D721Med (cell line): ENCODE results near the gene FBLN2.

Source experiments
- DNase-seq: peaks from one replicate; pipeline ENCODE4 v3.0.0; 2011; ENCODE audit warnings: low spot score; ENCODE audit not compliant: insufficient read length
- FAIRE-seq: peaks from 2 replicates; lab custom pipeline; 2011; peaks lifted over from hg19 to GRCh38; lab: Jason Lieb, UNC
- TF ChIP-seq, protein P1 (sequence below): IDR thresholded peaks from 2 replicates; pipeline ENCODE4 v1.5.1; 2012; ENCODE audit warnings: mild to moderate bottlenecking, control low read depth; ENCODE audit not compliant: insufficient read depth; ENCODE audit errors: missing control alignments

FBLN2 gene

DNA sequence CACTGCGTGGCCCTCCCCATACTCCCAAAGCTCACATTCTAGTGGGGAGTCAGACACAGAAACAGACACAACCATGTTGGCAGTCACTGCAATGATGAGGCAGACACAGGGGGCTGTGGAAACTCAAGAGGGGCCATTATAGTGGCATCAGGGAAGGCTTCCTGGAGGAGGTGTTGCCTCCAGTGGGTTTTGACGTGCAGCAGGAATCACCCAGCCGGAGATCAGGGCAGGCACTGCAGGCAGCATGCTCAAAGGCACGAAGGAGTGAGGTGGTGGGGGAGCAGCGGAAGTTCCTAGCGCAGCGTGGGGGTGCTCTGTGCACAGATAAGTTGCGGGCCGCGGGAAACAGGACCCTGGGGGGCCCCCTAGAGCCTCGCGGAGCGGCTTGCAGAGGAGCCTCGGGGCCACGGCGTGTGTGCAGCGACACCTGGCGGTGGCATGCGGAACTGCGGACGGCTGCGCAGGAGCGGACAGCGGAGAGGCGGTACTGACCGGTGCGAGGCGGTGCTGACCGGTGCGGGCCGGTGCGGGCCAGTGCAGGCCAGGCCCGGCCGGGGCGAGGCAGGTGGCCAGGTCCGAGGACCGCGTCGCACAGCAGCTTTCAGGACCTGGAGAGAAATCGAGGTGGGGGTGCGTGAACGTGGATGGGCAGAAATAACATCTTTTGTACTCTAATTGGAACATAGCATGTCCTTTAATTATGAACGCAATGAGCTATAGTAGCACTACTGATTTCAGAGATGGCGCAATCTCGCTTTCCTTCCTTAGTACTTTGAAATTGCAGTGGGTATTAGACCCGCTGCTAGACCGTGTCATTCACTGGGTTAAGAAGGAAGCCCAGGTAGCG lies 101.5 kb downstream of the FBLN2 start:
- TF ChIP-seq, protein P1, sequence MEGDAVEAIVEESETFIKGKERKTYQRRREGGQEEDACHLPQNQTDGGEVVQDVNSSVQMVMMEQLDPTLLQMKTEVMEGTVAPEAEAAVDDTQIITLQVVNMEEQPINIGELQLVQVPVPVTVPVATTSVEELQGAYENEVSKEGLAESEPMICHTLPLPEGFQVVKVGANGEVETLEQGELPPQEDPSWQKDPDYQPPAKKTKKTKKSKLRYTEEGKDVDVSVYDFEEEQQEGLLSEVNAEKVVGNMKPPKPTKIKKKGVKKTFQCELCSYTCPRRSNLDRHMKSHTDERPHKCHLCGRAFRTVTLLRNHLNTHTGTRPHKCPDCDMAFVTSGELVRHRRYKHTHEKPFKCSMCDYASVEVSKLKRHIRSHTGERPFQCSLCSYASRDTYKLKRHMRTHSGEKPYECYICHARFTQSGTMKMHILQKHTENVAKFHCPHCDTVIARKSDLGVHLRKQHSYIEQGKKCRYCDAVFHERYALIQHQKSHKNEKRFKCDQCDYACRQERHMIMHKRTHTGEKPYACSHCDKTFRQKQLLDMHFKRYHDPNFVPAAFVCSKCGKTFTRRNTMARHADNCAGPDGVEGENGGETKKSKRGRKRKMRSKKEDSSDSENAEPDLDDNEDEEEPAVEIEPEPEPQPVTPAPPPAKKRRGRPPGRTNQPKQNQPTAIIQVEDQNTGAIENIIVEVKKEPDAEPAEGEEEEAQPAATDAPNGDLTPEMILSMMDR = peak; percentile 84
- FAIRE-seq (no peak), DNase-seq (peak; percentile 86)

DNA sequence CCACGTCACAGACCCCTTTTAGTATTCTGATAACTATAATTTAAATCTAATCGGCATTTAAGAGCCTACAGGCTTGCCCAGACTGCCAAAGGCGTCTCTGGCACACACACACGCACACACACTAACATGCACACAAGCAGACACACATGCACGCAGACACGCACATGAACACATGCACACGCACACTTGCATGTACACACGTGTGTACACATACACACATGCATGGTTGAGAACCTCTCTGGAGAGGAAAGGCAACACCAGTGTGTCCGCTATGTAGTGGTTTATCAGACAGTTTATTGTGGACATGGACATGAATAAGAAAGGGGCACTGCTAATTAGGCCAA lies 102.1 kb downstream of the FBLN2 start:
- FAIRE-seq = no peak
- TF ChIP-seq, protein P1 = no peak

DNA sequence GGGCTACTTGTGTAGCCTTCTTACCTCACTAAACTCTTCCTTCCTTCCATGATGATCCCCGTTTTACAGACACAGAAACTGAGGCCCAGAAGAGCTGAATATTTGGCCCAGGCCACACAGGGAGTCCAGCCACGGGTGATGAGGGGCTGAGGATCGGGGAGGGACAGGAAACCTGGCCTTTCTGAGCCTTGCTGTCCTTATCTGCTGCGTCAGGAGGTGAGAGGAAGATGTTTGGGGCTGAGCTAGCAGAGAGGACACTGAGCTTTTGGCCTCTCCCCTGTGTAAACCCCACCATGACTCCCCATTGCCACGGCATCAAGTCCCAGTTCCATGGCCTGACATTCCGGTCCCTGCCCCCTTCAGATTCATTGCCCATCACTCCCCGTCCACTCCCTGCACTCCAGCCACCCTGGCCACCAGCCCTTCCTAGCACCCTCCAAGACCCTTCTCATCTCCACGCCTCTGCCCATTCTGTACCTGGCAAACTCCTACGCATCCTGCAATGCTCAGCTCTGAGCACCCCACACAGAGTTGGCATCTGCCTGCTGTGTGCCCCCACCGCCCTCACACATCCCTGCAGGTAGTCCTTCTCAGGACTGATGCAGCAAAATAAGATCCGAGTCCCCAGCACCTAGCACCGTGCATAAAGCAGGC lies 103.0 kb downstream of the FBLN2 start:
- TF ChIP-seq, protein P1 = no peak
- FAIRE-seq = no peak

More for the DNA sequence above, 102.1 kb downstream of the FBLN2 start:
- DNase-seq = no peak

DNA sequence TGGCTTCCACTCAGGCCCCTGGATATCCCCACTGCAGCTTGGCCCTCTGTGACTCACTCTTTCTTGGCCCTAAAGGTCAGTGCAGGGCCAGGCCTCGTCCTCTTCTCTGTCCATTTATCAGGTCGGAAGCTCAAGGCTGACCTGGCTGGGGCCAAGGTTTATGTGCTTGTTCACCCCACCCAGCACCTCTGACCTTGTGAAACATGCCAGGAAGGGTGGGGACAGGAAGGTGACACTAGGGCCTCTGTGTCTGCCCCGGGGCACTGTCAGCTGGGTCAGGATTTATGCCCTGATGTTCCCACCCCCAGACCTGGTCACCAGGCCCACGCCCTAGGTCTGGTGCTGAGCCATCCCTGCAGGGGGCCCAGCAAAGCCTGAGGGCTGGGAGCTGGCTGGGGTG lies 103.8 kb downstream of the FBLN2 start:
- FAIRE-seq = no peak
- TF ChIP-seq, protein P1 = no peak
- no peak for DNase-seq

More for the DNA sequence above, 103.0 kb downstream of the FBLN2 start:
- DNase-seq = no peak

DNA sequence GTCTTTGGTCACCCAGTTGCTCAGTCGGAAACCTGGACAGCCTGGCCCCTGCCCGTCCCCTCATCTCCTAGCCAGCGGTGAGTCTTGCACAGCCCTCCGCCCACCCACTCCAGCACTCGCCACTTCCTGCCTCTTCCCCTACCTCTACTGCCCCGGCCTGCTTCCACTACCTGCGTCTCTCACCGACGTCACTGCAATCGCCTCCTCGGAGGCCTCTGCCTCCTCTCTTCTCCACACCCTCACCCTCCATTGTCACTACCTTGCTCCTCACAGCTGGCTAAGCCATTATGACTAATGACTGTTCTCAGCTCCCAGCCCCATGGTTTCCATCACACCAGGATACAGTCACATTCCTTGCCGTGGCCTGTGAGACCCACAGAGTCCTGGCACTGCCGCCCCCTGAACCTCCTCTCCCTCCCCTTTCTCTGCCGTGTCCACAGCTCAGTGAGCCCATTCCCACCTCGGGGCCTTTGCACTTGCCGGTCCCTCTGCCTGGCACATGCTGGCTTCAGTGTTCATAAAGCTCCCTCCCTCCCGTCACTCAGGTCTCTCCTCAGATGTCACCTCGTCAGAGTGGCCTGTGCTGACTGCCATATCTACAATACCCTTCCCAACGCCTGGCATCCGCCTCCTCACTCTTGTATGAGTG lies 104.8 kb downstream of the FBLN2 start:
- DNase-seq (no peak), FAIRE-seq (no peak)
- TF ChIP-seq, protein P1 = no peak

DNA sequence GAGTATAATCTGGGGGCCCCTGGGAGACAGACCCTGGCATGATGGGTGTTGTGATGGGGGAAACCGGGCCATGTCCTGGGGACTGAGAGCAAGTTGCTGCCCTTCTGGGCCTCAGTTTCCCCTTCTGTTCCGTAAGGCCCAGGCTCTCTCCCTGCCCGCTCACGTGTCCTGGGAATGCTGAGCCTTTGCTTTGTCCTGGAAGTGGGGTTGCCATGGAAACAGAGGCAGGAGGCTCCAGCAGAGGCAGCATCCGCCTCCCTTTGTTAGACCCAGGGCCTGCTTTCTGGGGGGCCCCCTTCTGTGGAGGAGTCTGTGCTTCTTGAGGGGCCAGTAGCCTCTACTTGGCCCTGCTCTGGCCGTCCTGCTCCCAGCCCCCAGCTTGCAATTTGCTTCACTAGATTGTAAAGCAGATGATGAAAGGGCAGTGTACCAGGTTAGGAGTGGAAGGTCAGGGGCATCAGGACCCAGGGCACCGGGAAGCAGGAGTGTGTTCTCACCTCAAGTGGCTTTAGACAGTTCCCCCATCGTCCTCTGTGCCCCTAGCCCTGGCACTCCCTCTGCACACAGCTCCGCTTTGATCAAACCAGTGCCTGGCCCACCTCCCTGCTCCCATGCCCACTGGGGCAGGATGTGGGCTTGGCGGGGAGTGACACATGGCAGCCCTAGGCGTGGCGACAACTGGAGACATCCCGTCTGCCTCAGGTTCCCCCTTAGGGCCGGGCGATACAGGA lies 105.6 kb downstream of the FBLN2 start:
- FAIRE-seq (no peak), DNase-seq (no peak)
- TF ChIP-seq, protein P1 = no peak
